GM18502 (cell line): ENCODE results near the gene SUSD6.
"Not testable (repeated sequence)": the region's sequence is repeated elsewhere in the genome, so short reads cannot be mapped to it uniquely, and the experiment has no call there.

Experiments used
- ATAC-seq: cut with Tn5 transposase; IDR thresholded peaks from one replicate; pipeline ENCODE4 v1.9.1; 2021; ENCODE audit warnings: mild to moderate bottlenecking; ENCODE audit not compliant: unreplicated experiment, poor library complexity

The SUSD6 gene

GRCh38 chr14:69643430-69644200 lies 32.2 kb downstream of the SUSD6 start:
- no peak for ATAC-seq

GRCh38 chr14:69644814-69645213 lies 33.4 kb downstream of the SUSD6 start:
- no peak for ATAC-seq

GRCh38 chr14:69647213-69647612 lies 35.8 kb downstream of the SUSD6 start:
- ATAC-seq = no peak

GRCh38 chr14:69647642-69648041 lies 36.2 kb downstream of the SUSD6 start:
- ATAC-seq = not testable (repeated sequence)

GRCh38 chr14:69648480-69649451 lies 37.4 kb downstream of the SUSD6 start:
- ATAC-seq = peak; percentile 55

GRCh38 chr14:69650948-69651369 lies 39.6 kb downstream of the SUSD6 start:
- no peak for ATAC-seq

- no peak for ATAC-seq
Measured at GRCh38 chr14:69651664-69652063, 40.3 kb downstream of the SUSD6 start.

- peak; percentile 39 for ATAC-seq
Measured at GRCh38 chr14:69652942-69653684, 41.7 kb downstream of the SUSD6 start.

GRCh38 chr14:69654116-69654515 lies 42.7 kb downstream of the SUSD6 start:
- no peak for ATAC-seq

- no peak for ATAC-seq
Measured at GRCh38 chr14:69657950-69658355, 46.6 kb downstream of the SUSD6 start.

GRCh38 chr14:69658664-69659261 lies 47.4 kb downstream of the SUSD6 start:
- ATAC-seq = no peak

GRCh38 chr14:69660344-69661193 lies 49.2 kb downstream of the SUSD6 start:
- no peak for ATAC-seq

- ATAC-seq = no peak
Measured at GRCh38 chr14:69661194-69661537, 49.8 kb downstream of the SUSD6 start.

- no peak for ATAC-seq
Measured at GRCh38 chr14:69662636-69663299, 51.4 kb downstream of the SUSD6 start.

GRCh38 chr14:69663300-69663643 lies 51.9 kb downstream of the SUSD6 start:
- no peak for ATAC-seq

- ATAC-seq = no peak
Measured at GRCh38 chr14:69664265-69664664, 52.9 kb downstream of the SUSD6 start.

- ATAC-seq = no peak
Measured at GRCh38 chr14:69664865-69665526, 53.6 kb downstream of the SUSD6 start.

- no peak for ATAC-seq
Measured at GRCh38 chr14:69665631-69666030, 54.2 kb downstream of the SUSD6 start.
